Adipocyte (in vitro differentiated cells): ENCODE results near the gene NOX3.
"Not testable (repeated sequence)": the region's sequence is repeated elsewhere in the genome, so short reads cannot be mapped to it uniquely, and the experiment has no call there.

Experiments
- DNase-seq: peaks from one replicate; pipeline ENCODE4 v3.0.0-alpha.2; 2015; ENCODE audit warnings: low read depth
- H3K27me3 ChIP-seq: replicated peaks from 2 replicates; pipeline ENCODE4 v1.7.0; 2013; ENCODE audit warnings: mild to moderate bottlenecking, low read length, moderate library complexity; ENCODE audit not compliant: control insufficient read depth, insufficient read depth
- H3K36me3 ChIP-seq: 2 replicates; pipeline ENCODE4 v1.7.0; 2013; ENCODE audit warnings: low read length, mild to moderate bottlenecking, moderate library complexity; ENCODE audit not compliant: control insufficient read depth, insufficient read depth, severe bottlenecking
- H3K4me1 ChIP-seq: 2 replicates; pipeline ENCODE4 v1.7.0; 2013; ENCODE audit warnings: mild to moderate bottlenecking, low read length, moderate library complexity; ENCODE audit not compliant: control insufficient read depth, insufficient read depth
- H3K4me3 ChIP-seq: 2 replicates; pipeline ENCODE4 v1.7.0; 2013; ENCODE audit warnings: mild to moderate bottlenecking, low read length, moderate library complexity
- H3K9ac ChIP-seq: 2 replicates; pipeline ENCODE4 v1.7.0; 2013; ENCODE audit warnings: mild to moderate bottlenecking, low read length, moderate library complexity
- H3K9me3 ChIP-seq: 2 replicates; pipeline ENCODE4 v1.7.0; 2013; ENCODE audit warnings: mild to moderate bottlenecking, low read length, moderate library complexity; ENCODE audit not compliant: control insufficient read depth

The NOX3 gene

GRCh38 chr6:155461556-155461955 lies 5.9 kb upstream of the NOX3 start:
- no peaks in the 10 kb centered on the region for H3K36me3 ChIP-seq
- H3K4me3 ChIP-seq, result peak overlapping the region; percentile 57
- no peaks in the 10 kb centered on the region for H3K4me1 ChIP-seq
- H3K9ac ChIP-seq, result peak overlapping the region; percentile 44
- DNase-seq, result peak; percentile 17
- no peaks in the 10 kb centered on the region for H3K27me3 ChIP-seq
- peaks cover 4% of the 10 kb centered on the region for H3K9me3 ChIP-seq

GRCh38 chr6:155454471-155454870 lies 1.2 kb downstream of the NOX3 start:
- Histone ChIP-seq H3K36me3 (no peaks in the 10 kb centered on the region), H3K27me3 (no peaks in the 10 kb centered on the region), H3K4me1 (no peaks in the 10 kb centered on the region), H3K4me3 (no peak overlapping the region), H3K9ac (no peak overlapping the region), H3K9me3 (no peaks in the 10 kb centered on the region)
- no peak for DNase-seq

- Histone ChIP-seq H3K4me3 (no peak overlapping the region), H3K36me3 (no peaks in the 10 kb centered on the region), H3K27me3 (no peaks in the 10 kb centered on the region), H3K9ac (no peak overlapping the region), H3K9me3 (no peaks in the 10 kb centered on the region), H3K4me1 (no peaks in the 10 kb centered on the region)
- DNase-seq, result no peak
Measured at GRCh38 chr6:155454008-155454407, 1.6 kb downstream of the NOX3 start.

- DNase-seq, result no peak
- Histone ChIP-seq H3K4me1 (no peaks in the 10 kb centered on the region), H3K9ac (no peak overlapping the region), H3K27me3 (no peaks in the 10 kb centered on the region), H3K4me3 (no peak overlapping the region), H3K36me3 (no peaks in the 10 kb centered on the region), H3K9me3 (no peaks in the 10 kb centered on the region)
Measured at GRCh38 chr6:155452576-155452975, 3.1 kb downstream of the NOX3 start.

GRCh38 chr6:155451530-155451929 lies 4.1 kb downstream of the NOX3 start:
- not testable (repeated sequence) for H3K36me3 ChIP-seq, H3K4me1 ChIP-seq, H3K9me3 ChIP-seq, H3K27me3 ChIP-seq, DNase-seq, H3K9ac ChIP-seq, H3K4me3 ChIP-seq

GRCh38 chr6:155450240-155450581 lies 5.4 kb downstream of the NOX3 start:
- Histone ChIP-seq H3K9ac (no peak overlapping the region), H3K4me3 (no peak overlapping the region), H3K27me3 (no peaks in the 10 kb centered on the region), H3K4me1 (no peaks in the 10 kb centered on the region), H3K36me3 (no peaks in the 10 kb centered on the region), H3K9me3 (no peaks in the 10 kb centered on the region)
- no peak for DNase-seq

GRCh38 chr6:155449450-155450239 lies 6.0 kb downstream of the NOX3 start:
- Histone ChIP-seq H3K36me3 (no peaks in the 10 kb centered on the region), H3K9me3 (no peaks in the 10 kb centered on the region), H3K4me1 (no peaks in the 10 kb centered on the region), H3K9ac (no peak overlapping the region), H3K4me3 (no peak overlapping the region), H3K27me3 (no peaks in the 10 kb centered on the region)
- DNase-seq, result no peak

GRCh38 chr6:155448668-155449449 lies 6.8 kb downstream of the NOX3 start:
- Histone ChIP-seq H3K36me3 (no peaks in the 10 kb centered on the region), H3K9ac (no peak overlapping the region), H3K4me1 (no peaks in the 10 kb centered on the region), H3K4me3 (no peak overlapping the region), H3K27me3 (no peaks in the 10 kb centered on the region), H3K9me3 (no peaks in the 10 kb centered on the region)
- DNase-seq, result no peak

- no peak overlapping the region for H3K4me3 ChIP-seq
Measured at GRCh38 chr6:155447949-155448348, 7.7 kb downstream of the NOX3 start.

GRCh38 chr6:155444952-155445903 lies 10.4 kb downstream of the NOX3 start:
- Histone ChIP-seq H3K9ac (no peak overlapping the region), H3K4me3 (no peak overlapping the region), H3K27me3 (no peaks in the 10 kb centered on the region)

More at GRCh38 chr6:155447949-155448348, 7.7 kb downstream of the NOX3 start:
- Histone ChIP-seq H3K9ac (no peak overlapping the region), H3K4me1 (no peaks in the 10 kb centered on the region), H3K36me3 (no peaks in the 10 kb centered on the region), H3K9me3 (no peaks in the 10 kb centered on the region), H3K27me3 (no peaks in the 10 kb centered on the region)
- no peak for DNase-seq

More at GRCh38 chr6:155444952-155445903, 10.4 kb downstream of the NOX3 start:
- no peak for DNase-seq
- H3K9me3 ChIP-seq, result no peaks in the 10 kb centered on the region
- H3K4me1 ChIP-seq, result no peaks in the 10 kb centered on the region
- no peaks in the 10 kb centered on the region for H3K36me3 ChIP-seq
